Glomerular visceral epithelial cell (primary cell): ENCODE results near the gene SLC25A34.

Experiments
- DNase-seq: peaks from one replicate; pipeline ENCODE4 v3.0.0-alpha.2; 2016; ENCODE audit errors: extremely low spot score

Gene SLC25A34

DNA sequence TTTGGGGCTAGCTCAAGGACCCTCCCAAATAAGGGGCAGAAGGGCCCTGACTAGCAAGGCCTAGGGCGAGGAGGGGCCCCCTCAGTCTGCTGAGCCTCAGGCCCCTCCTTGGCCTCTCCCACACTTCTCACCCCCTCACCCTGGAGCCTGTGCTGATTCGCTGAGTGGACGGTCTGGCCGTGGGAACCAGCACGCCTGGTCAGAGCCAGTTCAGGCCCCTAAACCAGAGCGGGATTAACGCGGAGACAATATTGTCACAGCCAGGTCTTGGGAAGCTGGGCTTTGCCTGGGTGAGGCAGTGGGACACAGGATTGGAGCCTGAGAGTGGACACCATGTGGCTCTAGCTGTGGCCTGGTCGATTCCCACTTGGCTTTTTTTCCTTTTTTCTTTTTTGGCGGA is 17.7 kb downstream of the SLC25A34 start:
- no peak for DNase-seq

DNA sequence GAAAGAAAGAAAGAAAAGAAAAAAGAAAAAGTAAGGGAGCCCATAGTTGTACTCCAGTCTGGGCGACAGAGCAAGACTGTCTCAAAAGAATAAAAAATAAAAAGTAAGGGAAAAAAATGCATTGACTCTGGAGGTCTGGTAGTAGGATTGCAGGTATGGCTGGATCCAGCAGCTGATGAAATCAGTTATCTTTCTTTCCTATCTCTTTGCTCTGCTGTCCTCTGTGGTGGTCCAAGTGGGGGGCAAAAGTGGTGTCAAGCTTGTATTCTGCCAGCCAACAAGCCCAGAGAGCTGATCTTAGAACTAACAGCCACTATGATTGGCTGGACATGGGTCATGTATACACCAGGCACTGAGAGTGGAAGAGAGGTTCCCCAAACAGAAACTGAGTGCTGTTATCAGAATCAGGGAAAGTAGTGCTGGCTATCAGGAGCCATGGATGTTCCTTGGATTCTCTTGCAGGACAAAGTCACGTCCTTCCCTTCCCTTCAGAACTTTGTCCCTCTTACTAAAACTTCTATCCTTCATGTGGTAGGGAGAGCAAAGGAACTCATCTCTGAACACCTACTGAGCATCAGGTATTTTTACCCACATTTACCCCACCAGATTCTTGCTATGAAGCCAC is 19.1 kb downstream of the SLC25A34 start:
- no peak for DNase-seq

DNA sequence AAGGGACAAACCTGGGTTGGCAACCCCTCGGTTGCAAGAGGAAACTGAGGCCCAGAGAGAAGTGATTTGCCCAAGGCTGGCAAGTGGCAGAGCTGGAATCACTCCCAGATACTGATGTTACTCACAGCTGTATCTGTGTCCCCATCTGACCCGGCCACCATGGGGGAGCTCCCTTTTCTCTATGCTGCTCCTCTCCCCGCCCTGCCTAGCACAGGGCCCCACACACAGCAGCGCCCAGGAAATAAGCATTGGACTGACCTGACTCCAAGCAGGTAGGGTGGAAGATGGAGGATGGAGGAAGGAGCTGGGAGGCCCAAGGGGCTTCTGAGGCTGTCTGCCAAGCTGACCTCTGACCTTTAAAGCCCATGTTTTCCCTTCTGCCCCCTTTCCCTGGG is 19.6 kb downstream of the SLC25A34 start:
- no peak for DNase-seq

DNA sequence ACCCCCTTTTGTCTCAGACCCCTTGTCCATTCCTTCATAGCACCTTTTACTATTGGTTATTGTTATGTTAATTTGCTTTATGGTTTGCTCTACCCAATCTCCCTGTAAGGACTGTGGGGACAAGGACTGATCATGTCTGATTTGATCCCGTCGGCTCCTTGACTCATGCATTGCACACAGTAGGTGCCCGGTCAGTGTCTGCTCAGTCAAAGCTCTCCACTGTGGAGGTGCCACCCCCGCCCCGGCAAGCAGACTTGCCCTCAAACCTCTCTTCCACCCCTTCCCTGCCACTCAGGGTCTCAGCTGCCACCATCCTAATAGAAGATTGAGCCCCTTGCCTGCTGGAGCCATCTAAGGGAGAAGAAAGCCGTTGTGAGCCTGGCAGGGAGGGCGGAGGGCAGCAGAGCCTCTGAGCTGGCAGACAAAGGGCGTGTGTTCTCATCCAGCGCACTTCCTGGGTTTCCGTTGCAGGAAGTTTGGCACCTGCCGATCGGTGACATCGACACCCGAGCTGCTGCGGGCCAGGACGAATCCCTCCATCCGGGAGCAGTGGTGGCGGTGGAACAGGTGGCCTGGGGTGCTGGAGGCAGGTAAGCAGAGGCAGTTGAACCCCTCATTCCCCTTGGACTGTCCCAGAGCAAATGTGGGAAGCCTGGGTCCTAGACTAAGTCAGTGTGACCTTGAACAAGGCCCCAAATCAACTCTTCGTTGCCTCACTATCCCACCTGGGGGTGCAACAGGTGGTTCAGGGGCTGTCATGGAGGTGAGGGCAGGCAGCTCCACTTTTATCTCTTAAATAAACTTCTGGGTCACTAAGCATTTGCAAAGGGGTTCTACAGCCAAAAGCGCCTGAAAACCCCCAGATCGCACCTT is 20.3 kb downstream of the SLC25A34 start:
- no peak for DNase-seq

DNA sequence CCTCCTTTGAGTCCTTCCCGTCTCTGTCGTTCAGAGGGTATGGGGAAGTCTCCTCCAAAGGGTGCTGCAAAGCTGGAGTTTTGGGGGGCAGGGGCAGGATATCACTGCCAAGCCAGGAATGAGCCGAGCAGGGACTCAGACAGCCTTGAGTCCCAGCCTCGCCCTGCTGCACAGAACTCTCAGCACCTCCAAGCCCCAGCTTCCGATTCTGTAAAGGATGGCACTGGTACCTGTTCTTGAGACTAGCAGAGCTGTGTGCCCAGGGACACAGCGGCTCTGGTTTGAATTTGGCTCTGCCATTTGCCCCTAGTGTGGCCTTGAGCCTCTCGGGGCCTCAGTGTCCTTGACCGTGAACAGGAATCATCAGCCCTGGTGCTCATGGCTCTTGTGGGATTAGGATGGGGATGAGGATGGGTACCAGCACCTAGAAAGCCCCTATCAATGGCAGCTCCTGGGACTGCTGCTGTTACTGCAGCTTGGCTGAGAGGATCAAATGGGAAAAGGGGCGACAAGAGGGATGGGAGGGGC is 21.0 kb downstream of the SLC25A34 start:
- DNase-seq: no peak

DNA sequence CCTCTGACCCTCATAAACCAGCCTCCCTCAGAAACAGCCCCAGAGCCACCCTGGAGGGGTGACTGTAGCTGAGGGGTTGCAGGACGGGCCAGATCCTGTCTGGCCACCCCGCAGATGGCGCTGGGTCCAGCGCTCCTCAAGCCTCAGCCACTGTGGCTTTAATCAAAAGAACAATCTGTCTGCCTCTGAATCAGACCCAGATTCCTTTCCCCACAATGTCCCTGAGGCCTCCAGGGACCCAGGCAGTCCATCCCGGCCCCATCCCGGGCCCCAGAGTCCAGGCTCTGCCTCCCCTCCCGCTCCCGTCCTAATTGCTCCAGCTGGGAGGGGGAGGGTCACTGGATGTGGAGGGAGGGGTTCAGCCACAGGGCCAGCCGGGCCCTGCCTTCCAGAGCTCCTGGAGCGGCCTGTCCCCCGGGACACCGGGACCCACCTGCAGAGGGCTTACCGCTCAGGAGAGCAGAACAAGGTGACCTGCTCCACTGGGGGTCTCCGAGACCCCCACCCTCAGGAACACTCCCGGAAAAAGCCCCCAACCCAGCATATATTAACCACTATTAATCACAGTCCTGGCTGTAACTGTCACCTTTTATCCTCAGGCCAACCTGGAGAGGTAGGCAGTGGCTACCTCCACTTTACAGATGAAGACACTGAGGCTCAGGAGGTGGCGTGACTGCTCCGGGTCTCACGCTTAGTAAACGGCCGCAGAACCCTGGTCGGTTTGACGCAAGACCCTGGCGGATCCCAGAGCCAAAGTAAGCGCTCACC is 21.7 kb downstream of the SLC25A34 start:
- DNase-seq: no peak

DNA sequence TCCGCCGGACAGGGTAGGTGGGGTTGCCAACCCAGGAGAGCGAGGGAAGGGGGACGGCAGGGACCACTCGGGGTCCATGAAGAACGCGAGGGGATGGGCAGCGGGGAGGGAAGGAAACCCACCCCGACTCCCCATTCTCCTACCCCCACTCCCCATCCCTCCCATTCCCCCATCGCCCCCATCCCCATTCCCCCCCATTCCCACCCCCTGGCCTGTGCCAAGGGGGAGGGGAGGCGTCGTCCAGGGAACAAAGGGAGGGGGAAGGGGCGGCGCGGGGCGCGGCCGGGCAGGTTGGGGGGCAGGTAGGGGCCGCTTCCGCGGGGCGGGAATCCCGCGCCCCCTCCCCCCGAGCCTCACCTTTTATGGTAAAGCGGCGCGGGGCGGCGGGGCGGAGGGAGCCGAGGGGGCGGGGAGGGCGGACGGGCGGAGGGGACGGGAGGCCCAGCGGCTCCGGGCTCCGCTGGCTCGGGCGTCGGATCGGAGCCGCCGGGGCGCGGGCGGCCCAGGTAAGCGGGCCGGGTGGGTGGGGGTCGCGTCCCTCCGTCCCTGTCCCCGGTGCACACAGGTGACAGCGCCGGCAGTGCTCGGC is 22.4 kb downstream of the SLC25A34 start, which contains the start of gene FBLIM1:
Gene FBLIM1, plus strand, starts transcription at position 453 of the 589 bp plus-strand sequence. CDS start 6,189 bp downstream, outside the sequence.
- DNase-seq: peak; percentile 55

DNA sequence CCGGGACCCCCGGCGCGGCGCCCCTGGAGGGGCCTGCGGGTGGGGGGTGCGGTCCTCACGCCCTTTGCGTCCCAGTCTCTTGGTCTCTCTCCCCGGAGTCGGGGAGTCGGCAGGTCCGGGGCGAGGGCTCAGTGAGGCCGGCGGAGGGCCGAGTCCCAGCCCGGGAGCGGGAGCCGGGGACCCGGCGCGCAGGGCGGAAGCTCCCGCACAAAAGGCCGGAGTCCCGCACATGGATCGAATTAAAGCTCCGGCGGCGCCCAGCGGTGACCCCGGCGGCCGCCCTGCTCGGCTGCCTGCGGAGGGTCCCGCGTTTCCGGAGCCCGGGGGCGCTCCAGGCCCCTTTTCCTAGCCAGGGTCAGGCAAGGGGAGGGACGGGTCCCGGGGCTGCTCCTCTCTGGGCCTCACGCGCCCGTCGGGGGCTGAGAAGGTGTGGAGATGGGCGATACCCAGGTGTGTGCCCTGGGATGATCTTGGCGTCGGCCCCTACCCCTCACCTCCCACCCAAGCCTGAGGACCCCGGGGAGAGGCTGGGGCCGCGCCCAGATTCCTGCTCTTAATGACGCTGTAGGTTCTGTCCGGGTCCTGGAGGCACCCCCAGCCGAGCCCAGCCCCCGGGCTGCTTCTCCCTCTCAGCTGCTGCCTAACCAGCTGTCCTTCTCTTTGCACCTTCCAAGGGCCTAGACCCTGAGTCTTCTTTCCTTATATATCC is 23.0 kb downstream of the SLC25A34 start:
- DNase-seq: peak; percentile 25

DNA sequence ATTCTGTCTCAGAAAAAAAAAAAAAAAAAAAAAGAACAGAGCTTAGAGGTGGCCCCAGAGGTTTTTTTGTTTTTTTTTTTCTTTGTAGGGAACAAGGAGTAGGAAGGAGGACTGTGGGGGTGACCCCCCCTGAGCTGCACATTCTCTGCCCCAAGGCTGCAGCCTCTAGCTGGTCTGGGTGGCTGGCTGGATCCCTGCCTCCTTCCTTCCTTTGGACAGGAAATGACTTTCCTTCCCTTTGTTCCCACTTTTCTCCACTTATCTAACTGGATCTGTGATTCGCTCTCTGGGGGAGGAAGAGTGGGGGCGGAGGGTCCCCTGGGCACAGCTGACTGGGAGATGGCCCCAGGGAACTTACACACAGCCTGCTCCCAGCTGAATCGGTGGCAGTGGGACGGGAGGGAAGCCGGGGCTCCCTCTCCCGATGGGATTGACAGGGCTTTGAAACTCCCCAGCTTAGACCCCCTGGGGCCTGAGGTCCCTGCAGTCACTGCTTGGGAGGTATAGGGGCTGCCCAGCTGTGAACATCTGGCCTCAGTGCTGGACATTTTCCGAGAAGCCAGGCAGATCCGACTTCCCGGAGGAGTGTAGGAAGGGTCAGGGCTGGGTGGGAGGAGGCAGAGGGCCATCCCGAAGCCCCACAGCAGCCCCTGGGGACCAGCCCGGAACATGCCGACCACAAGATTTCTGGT is 24.6 kb downstream of the SLC25A34 start:
- DNase-seq: peak; percentile 59

DNA sequence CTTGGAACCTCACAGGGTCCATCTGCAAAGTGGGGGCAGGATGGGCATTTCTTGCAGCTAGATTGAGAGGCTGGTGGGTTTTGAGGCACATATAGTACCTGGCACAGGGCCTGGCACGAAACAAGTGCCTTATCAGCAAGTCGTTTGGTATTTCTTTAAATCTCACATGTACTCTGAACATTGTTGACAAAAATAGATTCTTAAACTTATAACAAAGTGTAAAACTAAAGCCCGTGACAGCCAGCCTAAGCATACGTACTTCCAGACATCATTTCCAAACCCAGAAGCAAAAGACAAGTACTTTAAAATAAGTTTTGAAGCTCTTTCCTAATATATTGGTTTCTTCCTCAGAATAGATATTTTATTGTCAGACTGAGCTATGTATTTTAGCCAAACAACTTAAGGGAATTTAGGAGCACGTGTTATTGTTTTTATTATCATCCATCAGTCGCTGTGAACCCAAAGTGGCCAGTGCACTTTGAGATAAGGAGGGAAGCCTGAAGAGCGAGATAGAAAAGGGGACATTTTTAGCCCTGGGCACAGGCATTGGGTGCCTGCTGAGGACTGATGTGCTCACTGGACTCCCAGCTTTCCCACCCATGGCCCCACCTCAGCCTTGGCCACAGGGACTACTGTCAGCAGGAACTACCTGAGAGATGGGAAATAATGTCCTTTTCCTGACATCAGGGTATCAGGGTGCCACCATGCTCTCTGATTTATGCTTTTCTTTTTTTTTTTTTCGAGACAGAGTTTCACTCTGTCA is 25.5 kb downstream of the SLC25A34 start:
- DNase-seq: no peak

DNA sequence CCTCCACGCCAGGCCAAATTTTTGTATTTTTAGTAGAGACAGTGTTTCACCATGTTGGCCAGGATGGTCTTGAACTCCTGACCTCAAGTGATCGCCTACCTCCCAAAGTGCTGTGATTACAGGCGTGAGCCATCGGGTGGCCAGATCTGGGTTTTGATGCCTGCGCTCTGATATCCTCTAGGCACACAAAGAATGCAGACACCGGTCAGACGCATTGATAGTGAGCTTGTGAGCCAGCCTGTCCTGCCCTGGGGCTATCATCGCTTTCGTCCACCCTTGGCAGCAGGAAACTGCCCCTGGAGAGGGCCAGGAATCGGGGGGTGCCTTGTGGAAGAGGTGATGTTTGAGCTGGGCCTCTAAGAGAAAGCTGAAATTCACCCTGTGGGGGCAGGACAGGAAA is 26.5 kb downstream of the SLC25A34 start:
- DNase-seq: no peak

DNA sequence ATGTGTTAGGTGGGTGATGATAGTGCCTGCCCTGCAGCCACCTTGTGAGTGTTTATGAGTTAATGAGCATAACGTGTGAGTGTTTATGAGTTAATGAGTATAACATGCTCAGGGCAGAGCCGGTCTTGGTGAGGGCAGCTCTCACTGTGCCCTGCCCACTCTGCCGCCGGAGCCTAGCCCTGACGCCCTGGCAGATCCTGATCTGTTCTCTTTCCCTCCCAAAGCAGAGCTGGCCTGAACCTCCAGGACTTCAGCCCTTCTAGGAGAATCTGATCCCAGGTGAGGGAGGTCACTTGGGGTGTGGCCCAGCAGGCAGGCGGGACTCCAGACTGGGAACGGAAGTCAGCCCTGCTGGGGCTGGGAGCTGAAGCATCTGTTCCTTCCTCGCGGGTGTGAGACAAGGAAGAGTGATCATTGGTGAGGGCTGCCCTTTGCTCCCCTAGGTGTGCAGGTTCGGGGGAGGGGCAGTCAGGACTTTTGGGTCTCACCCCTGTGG is 28.3 kb downstream of the SLC25A34 start:
- no peak for DNase-seq

DNA sequence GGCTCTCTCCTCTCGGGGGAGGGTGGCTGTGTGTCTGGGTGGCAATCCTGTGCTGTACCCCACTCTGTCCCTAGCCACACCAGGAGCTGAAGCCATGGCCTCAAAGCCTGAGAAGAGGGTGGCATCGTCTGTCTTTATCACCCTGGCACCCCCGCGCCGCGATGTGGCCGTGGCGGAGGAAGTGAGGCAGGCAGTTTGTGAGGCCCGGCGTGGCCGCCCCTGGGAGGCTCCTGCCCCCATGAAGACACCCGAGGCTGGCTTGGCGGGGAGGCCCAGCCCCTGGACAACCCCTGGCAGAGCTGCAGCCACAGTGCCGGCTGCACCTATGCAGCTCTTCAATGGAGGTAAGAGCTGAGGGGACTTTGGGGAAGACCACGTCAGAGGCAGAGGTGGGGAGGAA is 28.8 kb downstream of the SLC25A34 start:
- DNase-seq: no peak

DNA sequence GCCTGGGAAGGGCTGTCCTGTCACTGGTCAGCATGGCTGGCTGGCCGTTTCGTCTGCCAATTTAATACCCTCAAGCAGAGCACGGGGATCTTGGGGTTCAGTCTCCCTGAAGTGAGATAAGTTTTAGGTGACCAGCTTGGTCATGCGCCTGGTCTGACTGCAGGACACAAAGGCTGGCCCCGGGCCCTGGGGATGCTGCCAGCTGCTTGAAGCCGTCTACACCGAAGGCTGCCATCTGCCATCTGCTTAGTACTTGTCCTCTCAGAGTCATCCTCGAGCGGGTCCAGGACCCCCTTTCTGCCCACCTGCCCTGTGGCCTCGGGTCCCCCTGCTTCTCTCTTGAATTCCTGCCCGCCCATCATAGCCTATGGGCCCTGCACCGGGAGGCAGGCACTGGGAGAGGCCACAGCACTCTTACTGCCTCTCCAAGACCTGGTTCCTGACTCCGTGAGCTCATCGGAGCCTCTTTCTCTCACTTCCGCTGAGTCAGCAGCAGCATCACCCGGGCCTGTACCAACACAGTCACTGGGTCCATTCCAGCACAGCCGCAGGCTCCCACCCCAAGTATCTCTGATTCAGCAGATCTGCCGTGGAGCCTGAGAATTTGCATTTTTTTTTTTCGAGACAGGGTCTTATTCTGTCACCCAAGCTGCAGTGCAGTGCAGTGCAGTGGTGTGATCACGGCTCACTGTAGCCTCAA is 29.6 kb downstream of the SLC25A34 start:
- DNase-seq: peak; percentile 73

DNA sequence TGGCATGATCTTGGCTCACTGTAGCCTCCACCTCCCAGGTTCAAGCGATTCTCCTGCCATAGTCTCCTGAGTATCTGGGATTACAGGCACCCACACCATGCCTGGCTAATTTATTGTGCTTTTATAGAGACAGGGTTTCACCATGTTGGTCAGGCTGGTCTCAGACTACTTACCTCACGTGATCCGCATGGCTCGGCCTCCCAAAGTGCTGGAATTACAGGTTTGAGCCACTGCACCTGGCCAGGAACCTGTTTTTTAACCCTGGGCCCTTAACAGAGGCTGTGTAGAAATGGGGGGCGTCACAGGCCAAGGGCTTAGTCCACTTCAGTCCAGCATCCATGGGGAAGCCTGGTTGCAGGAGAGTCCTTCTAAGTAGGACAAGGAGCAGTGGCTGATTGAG is 31.9 kb downstream of the SLC25A34 start:
- no peak for DNase-seq

DNA sequence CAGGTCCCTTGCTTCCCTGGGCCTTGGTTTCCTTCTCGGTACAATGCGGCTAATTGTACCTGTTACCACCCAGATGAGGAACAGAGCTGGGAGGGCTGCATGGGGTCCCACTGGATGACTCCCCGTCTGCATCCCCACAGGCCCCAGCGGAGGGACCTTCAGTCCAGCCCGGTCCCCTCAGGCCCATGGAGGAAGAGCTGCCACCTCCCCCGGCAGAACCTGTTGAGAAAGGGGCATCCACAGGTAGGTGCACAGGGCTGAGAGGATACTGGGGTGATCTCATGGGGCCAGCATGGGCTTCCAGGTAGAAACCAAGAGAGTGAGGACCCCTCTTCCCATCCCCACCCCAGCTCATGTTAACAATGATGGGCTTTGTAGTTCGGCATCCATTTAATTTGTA is 32.3 kb downstream of the SLC25A34 start:
- no peak for DNase-seq

DNA sequence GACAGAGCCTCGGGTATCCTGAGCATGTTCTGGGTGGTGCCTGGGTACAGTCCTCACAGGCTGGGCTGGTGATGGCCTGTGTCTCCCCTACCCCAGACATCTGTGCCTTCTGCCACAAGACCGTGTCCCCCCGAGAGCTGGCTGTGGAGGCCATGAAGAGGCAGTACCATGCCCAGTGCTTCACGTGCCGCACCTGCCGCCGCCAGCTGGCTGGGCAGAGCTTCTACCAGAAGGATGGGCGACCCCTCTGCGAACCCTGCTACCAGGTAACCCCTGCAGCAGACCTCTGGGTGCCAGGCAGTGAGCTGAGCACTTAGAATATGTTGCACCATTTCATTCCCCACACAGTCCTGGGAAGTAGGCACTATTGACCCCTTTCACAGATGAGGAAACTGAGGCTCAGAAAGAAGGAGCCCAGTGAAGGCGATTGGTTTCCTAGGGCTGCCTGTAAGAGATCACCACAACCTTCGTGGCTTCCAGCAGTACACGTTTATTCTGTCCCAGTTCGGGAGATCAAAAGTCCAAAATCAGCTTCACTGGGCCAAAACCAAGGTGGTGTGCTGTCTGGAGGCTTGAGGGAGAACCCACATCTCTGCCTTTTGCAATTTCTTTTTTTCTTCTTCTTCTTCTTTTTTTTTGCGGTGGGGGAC is 34.4 kb downstream of the SLC25A34 start:
- no peak for DNase-seq

DNA sequence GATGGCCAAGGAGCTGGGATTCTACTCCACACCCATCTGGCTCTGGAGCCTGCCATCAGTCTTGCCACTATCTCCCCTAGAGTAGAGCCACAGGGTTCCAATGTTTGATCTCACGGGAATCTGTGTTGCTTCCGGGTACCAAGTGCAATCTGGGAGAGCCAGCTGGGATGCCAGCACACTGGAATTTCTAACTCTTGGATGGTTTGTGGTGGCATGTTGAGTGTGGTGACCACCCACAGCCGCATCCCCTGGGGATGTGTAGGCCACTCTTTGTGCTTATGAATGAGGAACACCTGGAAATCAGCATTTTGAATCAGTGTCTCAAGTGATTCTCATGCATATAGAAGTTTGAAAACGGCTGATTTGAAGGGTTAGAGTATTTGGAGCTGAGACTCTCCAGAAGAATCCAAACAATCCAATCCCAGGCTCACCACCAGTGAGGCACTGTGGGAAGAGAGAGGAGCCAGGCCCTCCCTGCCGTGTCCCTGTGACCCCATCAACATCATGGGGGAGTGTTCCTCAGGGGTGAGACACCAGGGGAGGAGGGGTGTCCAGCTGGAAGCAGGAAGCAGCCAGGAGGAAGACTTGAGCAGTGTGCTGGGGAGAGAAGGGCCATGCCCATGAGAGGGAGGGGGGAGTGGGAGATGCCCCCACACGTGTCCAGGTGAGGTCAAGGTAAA is 35.9 kb downstream of the SLC25A34 start:
- DNase-seq: no peak
